GM12878 (cell line): ENCODE results near the gene IGLON5. TPM values are rescaled to one million over a fixed set of nuclear protein-coding genes. Genes with fewer than 3 reads are reported as not detected.
A peak's percentile ranks its signal among the peaks of the same experiment; 100 is the strongest.

Source experiments
- BHLHE40 ChIP-seq, 2 experiments: fragments of 450-650 bp in 1 of 2; IDR thresholded peaks; 2 replicates each; pipeline ENCODE4 v1.6.1; 2011 to 2017; ENCODE audit warnings: low read depth in 2 of 2, borderline replicate concordance in 1 of 2, improper control_type of control experiment in 1 of 2, low read length in 1 of 2, mild to moderate bottlenecking in 1 of 2
- BMI1 ChIP-seq: fragments of 450-650 bp; IDR thresholded peaks from 2 replicates; pipeline ENCODE4 v1.6.1; 2016; ENCODE audit warnings: mild to moderate bottlenecking, moderate library complexity, borderline replicate concordance
- CHD4 ChIP-seq: fragments of 200-600 bp; sonication (generic); IDR thresholded peaks from 2 replicates; pipeline ENCODE4 v1.6.1; 2016; ENCODE audit warnings: mild to moderate bottlenecking
- E4F1 ChIP-seq: fragments of 450-650 bp; IDR thresholded peaks from 2 replicates; pipeline ENCODE4 v1.6.1; 2018; ENCODE audit warnings: borderline replicate concordance, mild to moderate bottlenecking; ENCODE audit not compliant: partially characterized antibody
- FOS ChIP-seq: IDR thresholded peaks from 3 replicates; pipeline ENCODE4 v1.6.1; 2011; ENCODE audit warnings: borderline replicate concordance; ENCODE audit not compliant: insufficient read length; ENCODE audit errors: extremely low read depth
- IRF4 ChIP-seq: IDR thresholded peaks from 2 replicates; pipeline ENCODE4 v1.6.1; 2011; ENCODE audit warnings: low read depth, low read length
- KAT2A ChIP-seq: conservative IDR thresholded peaks from 2 replicates; pipeline ENCODE4 v1.6.1; 2011; ENCODE audit warnings: low read depth, low read length; ENCODE audit not compliant: control insufficient read depth
- KLF5 ChIP-seq: fragments of 450-650 bp; IDR thresholded peaks from 2 replicates; pipeline ENCODE4 v1.6.1; 2014; ENCODE audit warnings: mild to moderate bottlenecking; ENCODE audit not compliant: partially characterized antibody
- MEF2B ChIP-seq: fragments of 450-650 bp; IDR thresholded peaks from 2 replicates; pipeline ENCODE4 v1.6.1; 2018; ENCODE audit warnings: mild to moderate bottlenecking, moderate library complexity; ENCODE audit not compliant: partially characterized antibody, poor library complexity, severe bottlenecking
- NKRF ChIP-seq: fragments of 450-650 bp; conservative IDR thresholded peaks from 2 replicates; pipeline ENCODE4 v1.6.1; 2017; ENCODE audit warnings: mild to moderate bottlenecking, moderate library complexity
- NRF1 ChIP-seq: conservative IDR thresholded peaks from 2 replicates; pipeline ENCODE4 v1.6.1; 2011; ENCODE audit warnings: mild to moderate bottlenecking, low read depth, low read length, improper control_type of control experiment
- RELA ChIP-seq: fragments of 450-650 bp; IDR thresholded peaks from 2 replicates; pipeline ENCODE4 v1.8.0; 2014; ENCODE audit warnings: borderline replicate concordance; ENCODE audit not compliant: partially characterized antibody
- SMAD1 ChIP-seq: fragments of 450-650 bp; IDR thresholded peaks from 2 replicates; pipeline ENCODE4 v1.6.1; 2018; ENCODE audit warnings: mild to moderate bottlenecking, low read depth; ENCODE audit not compliant: partially characterized antibody
- SREBF2 ChIP-seq: IDR thresholded peaks from 2 replicates; pipeline ENCODE4 v1.6.1; 2012; ENCODE audit warnings: mild to moderate bottlenecking, low read length
- TAF1 ChIP-seq: IDR thresholded peaks from 2 replicates; pipeline ENCODE4 v1.6.1; 2011; ENCODE audit warnings: mild to moderate bottlenecking, low read depth, low read length, borderline replicate concordance
- ZZZ3 ChIP-seq: IDR thresholded peaks from 2 replicates; pipeline ENCODE4 v1.6.1; 2011; ENCODE audit warnings: low read depth; ENCODE audit not compliant: control insufficient read depth, insufficient read length
- polyA plus RNA-seq, 11 experiments: library from polyadenylated mRNA; depleted of rRNA in 4 of 11; unstranded in 6 of 11; stranded (reverse) in 5 of 11; fragments of >200 nt; fragmentation: Nextera tagmentation in 4 of 11; fragmentation: Illumina TruSeq in 1 of 11; extraction: Ambion mirVana in 4 of 11; extraction: Trizol in 1 of 11; gene quantifications; 1 replicate in 1 of 11; 2 replicates in 10 of 11; pipeline versions ENCODE4 v1.2.1 to v1.2.3, GENCODE V29; 2011 to 2016; ENCODE audit warnings: inconsistent platforms in 2 of 11, missing spikeins in 2 of 11, low read depth in 1 of 11
- total RNA-seq, 4 experiments: library from RNA; depleted of rRNA in 3 of 4; stranded (reverse); fragments of >200 nt in 3 of 4; fragmentation: Illumina TruSeq in 1 of 4; extraction: Trizol in 1 of 4; gene quantifications; 2 replicates each; pipeline versions ENCODE4 v1.2.1 to v1.2.3, GENCODE V29; 2013 to 2021
- TF ChIP-seq, protein P1 (sequence below): IDR thresholded peaks from 2 replicates; pipeline ENCODE4 v1.6.1; 2012; ENCODE audit warnings: low read depth, low read length, improper control_type of control experiment
- TF ChIP-seq, protein P2 (sequence below): IDR thresholded peaks from 2 replicates; pipeline ENCODE4 v1.6.1; 2011; ENCODE audit warnings: borderline replicate concordance, low read depth, mild to moderate bottlenecking, moderate library complexity, low read length; ENCODE audit not compliant: insufficient read depth, poor library complexity, severe bottlenecking
- TF ChIP-seq, protein P3 (sequence below): fragments of 450-650 bp; IDR thresholded peaks from 2 replicates; pipeline ENCODE4 v1.6.1; 2017; ENCODE audit warnings: borderline replicate concordance

The IGLON5 gene
- total and polyA plus RNA-seq, 10 of the 15 experiments (the other 5 are each of a cell fraction or from before 2014, with no cell fraction given), result not detected

GRCh38 chr19:51372649-51373504 lies 61.4 kb downstream of the IGLON5 start, which contains the start of gene NKG7 (continued):
- TF ChIP-seq, protein P1, sequence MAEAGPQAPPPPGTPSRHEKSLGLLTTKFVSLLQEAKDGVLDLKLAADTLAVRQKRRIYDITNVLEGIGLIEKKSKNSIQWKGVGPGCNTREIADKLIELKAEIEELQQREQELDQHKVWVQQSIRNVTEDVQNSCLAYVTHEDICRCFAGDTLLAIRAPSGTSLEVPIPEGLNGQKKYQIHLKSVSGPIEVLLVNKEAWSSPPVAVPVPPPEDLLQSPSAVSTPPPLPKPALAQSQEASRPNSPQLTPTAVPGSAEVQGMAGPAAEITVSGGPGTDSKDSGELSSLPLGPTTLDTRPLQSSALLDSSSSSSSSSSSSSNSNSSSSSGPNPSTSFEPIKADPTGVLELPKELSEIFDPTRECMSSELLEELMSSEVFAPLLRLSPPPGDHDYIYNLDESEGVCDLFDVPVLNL, result no peak
- no peak for TF ChIP-seq TAF1
- no peak for TF ChIP-seq NKRF
- TF ChIP-seq SREBF2, result no peak
- TF ChIP-seq, protein P2, sequence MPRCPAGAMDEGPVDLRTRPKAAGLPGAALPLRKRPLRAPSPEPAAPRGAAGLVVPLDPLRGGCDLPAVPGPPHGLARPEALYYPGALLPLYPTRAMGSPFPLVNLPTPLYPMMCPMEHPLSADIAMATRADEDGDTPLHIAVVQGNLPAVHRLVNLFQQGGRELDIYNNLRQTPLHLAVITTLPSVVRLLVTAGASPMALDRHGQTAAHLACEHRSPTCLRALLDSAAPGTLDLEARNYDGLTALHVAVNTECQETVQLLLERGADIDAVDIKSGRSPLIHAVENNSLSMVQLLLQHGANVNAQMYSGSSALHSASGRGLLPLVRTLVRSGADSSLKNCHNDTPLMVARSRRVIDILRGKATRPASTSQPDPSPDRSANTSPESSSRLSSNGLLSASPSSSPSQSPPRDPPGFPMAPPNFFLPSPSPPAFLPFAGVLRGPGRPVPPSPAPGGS, result peak; percentile 6
- TF ChIP-seq CHD4, result no peak
- TF ChIP-seq FOS, result no peak
- no peak for TF ChIP-seq IRF4
- peak; percentile 72 for TF ChIP-seq MEF2B
- TF ChIP-seq KLF5, result no peak
- TF ChIP-seq RELA, result no peak
- no peak for TF ChIP-seq E4F1
- TF ChIP-seq, protein P3, sequence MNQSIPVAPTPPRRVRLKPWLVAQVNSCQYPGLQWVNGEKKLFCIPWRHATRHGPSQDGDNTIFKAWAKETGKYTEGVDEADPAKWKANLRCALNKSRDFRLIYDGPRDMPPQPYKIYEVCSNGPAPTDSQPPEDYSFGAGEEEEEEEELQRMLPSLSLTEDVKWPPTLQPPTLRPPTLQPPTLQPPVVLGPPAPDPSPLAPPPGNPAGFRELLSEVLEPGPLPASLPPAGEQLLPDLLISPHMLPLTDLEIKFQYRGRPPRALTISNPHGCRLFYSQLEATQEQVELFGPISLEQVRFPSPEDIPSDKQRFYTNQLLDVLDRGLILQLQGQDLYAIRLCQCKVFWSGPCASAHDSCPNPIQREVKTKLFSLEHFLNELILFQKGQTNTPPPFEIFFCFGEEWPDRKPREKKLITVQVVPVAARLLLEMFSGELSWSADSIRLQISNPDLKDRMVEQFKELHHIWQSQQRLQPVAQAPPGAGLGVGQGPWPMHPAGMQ, result no peak
- no peak for TF ChIP-seq BMI1
- TF ChIP-seq SMAD1, result no peak
- no peak for TF ChIP-seq NRF1
- no peak for TF ChIP-seq ZZZ3
- TF ChIP-seq KAT2A, result no peak
- TF ChIP-seq BHLHE40 (IDR thresholded peaks at IDR 0.05; ENCODE audit: borderline replicate concordance in 1 of 2, low read depth in 2 of 2, low read length in 1 of 2), result peak; percentile 45 to 47; a peak in 3 of 4 replicates
